Activated T-cell treated with anti-CD3 and anti-CD28 coated beads, Interleukin-2, amount 50 U/mL, for 1 hour (primary cell): ENCODE results near the gene NOL3.
"Not testable (repeated sequence)": the region's sequence is repeated elsewhere in the genome, so short reads cannot be mapped to it uniquely, and the experiment has no call there.

Source experiments
- DNase-seq: peaks from one replicate; pipeline ENCODE4 v3.0.0-alpha.2; 2020

The NOL3 gene

DNA sequence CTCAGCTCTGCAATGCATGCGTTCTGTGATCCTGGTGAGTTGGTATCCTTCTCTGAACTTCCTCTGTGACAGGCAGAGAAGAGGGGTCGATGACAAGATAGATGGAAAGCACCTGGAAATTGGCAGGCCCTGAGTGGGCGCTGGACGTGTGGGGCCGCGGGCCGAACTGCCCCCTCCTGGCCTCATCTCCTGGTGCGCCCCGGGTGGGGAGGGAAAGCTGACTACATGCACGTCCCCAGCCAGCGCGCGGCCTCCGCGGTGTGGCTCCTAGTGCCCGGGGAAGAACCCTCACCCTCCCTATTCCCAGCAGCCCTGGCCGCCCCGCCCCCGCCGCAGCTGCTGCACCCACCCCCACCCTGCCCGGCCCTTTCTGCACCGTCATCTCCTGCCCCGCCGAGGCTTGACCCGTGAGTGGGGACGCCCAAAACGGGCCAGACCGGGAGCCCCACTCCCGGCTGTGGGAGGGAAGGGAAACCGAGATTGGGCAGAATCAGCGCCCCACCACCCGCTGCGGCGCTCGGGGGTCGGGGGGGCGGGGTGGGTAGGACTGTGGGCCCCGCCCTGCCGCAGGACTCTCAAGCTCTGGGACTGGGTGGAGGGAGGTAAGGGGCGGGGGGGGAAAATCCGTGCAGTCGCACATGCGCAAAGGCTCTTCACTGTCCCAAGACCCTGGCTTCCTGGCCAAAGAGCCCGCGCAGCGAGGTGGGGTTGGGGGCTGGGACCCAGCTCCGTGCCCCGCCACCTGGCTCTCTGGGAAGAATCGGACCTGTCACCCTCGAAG lies at the start of gene NOL3:
TSS of gene NOL3 (plus strand) at position 371 of the 781 bp plus-strand sequence.
- no peak for DNase-seq

DNA sequence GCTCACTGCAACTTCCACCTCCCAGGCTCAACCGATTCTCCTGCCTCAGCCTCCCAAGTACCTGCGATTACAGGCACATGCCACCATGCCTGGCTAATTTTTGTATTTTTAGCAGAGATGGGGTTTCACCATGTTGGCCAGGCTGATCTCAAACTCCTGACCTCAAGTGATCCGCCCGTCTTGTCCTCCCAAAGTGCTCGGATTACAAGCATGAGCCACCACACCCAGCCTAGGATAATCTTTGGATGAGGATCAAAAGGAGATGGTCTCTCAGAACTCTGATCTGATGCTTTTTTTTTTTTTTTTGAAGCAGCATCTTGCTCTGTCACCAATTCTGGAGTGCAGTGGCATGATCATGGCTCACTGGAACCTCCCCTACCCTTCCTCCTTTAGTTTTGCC lies 47.5 kb upstream of the NOL3 start:
- DNase-seq = not testable (repeated sequence)

DNA sequence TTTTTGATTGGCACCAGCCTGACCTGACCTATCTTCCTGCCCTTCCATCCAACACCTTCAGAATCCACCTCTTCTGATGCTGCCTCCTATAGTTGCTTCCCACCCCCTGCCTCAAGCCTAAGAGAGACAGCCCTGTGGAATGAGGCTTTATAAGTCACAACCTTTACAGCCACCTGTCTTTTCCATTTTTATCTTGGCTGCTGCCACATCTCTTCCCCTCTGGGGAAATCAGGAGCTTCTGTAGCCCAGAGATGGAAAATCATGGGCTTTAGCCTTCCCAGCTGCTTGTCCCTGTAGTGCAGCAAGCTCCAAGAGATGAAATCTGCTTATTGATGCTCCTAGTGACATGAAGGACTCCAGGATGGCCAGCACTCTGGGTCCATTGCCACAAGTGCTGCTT lies 41.9 kb upstream of the NOL3 start:
- no peak for DNase-seq

DNA sequence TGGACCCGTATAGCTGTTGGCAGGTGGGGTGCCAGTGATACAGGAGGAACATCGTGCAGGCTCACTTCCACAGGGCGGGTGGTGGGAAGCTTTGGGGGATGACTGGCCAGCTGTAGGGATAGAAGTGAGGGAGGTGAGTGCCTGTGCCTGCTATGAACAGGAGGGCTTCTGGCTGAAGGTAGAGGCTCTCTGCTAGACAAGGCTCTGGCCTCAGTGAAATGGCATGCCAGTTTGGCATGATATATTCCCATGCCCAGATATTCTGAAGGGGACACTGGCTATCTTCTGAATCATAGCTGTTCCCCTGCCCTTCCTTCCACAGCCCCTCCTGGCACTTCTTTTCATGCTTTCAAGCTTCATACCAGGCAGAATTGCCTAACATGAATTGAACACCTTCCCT lies 41.5 kb upstream of the NOL3 start:
- no peak for DNase-seq

DNA sequence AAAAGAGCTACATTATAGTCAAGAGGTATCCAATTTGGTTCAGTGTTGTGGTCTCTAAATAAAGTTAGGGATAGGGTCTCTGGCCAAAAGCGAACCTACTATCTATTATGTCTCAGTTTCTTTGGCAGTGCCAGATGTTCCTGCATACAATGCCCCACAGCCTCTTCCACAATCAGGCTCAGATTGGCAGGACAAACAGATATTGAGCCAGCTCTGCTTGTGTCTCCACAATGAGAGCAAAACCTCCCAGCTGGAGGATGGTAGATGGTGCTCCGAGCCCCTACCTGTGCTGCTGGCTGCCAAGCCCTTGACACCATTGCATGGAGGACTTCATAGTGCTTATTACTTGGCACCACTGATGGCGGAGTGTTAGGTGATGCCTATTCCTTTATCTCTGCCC lies 40.9 kb upstream of the NOL3 start:
- DNase-seq = no peak

DNA sequence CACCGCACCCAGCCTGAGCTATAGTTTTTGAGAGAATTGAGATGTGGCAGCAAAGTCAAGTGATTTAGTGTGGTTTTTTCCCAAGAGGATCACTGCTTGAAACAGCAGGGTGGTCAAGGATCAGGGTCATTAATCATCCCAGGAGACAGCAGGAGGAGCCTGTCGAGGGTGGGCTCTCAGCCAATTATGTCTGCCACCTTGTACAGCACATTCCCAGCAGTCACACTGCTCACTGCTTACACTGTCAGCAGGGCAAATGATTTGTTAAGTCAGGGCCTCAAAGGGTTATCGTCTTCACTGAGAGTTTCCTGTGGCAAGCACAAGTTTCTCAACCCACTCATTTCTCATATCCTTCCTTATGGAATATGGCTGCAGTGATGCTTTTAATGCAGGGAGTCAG lies 32.7 kb upstream of the NOL3 start:
- no peak for DNase-seq

DNA sequence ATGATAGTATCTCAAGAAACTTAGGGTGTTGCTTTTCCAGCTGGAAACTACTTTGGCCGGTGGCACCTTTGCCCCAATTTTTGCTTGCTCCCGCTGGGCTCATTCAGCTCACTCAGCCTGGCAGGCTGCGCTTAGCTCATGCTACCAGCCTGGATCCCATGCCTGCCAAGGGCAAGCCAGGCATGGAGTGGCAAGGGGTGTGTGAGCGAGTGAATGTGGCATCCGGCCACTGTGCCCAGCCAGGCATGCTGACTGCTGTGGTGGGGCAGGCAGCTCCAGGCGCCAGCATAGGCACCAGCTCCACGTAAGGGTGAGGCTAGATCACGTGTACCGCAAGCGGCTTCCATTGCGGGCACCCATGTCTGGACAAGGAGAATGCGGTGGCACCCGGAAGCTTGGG lies 28.9 kb upstream of the NOL3 start:
- DNase-seq = no peak

DNA sequence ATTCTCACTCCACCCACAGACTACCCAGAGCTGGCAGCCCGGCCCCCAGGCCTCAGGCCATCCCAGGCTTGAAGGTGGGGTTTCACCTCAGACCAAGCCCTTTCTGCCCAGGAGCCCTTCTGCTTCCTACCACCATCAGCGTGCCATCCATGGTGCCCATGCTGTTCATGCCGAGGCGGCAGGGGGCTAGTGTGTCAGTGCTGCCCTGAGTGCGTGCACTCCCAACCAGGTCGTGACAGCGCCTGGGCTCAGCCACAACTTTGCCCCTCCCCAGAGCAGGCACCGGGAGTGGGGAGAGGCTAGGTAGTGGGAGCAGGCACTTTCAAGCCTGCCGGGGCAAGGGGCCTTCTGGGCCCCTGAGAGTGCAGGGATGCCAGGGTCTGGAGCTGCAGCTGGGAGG lies 28.0 kb upstream of the NOL3 start:
- no peak for DNase-seq

DNA sequence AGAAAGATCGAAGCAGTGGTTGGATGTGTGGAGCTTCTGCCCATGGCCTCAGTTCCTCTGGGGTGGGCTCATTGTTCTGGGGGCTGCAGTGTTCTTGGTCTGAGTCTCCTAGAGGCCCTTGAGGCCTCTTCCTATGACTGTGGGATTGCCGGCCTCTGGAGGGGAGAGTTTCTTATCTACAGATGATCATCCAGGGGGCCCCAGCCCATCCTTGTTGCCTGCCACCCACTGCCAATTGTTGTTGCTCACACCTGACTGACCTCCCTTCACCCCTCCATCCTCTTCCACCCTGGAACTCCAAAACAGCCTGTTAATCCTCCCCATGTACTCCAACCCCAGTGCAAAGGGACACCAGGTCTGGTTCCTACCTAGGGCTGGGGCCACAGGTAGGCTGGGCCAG lies 25.4 kb upstream of the NOL3 start:
- DNase-seq = no peak

DNA sequence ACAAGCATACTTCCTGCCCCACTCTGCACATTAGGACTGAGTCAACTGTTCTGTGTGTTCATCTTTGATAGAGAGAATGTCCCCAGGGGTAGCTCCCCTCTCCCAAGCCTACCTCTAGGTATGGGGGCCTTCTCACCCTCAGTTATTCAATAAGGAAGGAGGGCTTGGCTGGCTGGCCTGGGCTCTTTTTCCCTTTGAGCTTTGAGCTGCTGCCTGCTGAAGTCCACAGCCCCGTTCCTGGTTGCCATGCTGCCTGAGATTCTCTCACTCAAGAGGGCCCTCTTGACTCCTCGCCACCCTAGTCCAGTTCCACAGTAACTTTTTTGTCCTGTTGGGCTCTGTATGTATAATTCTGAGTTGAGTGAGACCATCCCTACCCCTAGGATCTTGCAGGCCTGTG lies 24.6 kb upstream of the NOL3 start:
- DNase-seq = no peak

DNA sequence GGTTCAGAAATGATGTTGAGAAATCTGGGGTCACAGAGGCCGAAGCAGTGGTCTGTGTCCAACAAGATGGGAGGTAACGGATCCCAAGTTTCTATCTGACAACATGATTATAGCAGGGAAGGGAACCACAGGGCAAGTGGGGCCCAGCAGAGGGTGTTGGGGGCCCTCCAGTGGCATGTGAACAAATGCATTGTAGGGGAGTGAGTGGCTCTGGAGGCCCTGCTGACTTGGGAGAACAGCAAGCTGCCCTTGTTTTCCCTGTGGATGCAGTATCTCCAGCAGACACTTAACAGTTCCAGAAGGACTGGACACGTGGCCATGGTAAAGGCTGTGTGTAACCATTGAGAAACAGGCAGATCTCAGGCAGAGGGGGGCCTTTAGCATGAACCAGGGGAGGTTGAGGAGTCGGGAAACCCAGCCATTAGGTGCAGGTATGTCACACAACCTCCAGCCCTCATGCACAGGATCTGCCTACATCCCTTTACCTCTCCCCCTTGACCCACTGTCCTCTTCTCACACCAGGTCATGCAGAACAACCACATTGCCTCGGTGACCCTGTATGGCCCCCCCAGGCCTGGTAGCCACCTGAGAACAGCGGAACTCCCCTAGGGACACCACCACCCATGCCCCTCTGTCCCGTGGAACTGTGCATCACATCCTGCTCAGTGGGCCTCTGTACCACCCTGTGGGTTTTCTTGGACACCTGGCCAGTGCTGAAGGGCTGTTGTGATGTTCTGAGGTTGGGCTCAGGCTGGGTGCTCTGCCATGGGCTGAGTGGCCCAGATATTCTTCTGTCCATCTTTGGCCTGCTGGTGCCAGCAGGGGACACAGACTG lies 23.6 kb upstream of the NOL3 start:
- no peak for DNase-seq

DNA sequence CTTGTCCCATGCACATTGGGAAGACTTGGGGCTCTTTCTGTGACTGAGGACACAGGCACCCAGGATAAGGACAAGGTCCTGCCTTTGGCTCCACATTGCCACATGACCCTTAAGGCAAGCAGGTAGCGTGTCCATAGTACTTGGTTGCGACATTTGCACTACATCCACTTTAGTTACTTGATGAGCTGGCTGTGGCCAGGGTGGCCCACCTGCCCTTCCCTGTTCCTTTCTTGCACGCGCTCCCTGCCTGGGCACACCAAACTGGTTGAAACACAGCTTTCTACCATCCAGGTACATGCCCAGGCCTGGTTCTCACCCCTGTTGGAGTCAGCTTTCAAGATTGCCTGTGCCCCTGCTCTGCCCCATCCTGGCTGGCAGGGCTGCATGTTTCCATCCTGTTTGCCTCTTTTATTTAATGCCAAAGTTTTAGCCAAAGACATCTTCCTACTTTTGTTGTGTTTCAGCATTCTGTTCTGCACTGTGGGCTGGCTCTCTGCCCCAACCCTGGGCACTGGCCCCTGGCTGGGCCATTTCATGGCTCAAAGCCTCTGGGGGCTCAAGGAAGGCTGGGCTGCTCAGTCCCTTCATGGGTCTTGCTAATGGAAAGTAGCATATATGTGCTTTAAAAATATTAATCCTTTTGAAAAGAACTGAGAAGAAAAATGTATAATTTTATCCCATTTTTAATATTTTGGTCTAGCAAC lies 22.7 kb upstream of the NOL3 start:
- no peak for DNase-seq

DNA sequence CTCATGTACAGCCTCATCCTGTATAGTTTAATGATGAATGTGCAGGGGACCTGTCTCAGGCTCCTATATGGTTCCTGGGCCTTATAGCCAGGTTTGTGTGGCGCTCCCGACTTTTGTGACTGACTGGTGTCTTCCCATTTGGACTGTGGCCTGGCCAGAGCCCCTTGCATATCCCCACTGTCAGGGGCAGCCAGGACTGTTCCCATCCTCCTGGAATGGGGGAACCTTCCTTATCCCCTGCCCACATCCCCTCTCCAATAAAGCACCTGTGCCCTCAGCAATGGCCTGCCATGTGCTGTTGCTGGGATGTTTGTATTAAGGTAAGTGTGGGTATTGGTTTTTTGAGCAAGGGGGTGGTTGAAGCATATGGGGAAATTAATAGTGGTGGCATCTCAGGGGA lies 22.1 kb upstream of the NOL3 start:
- no peak for DNase-seq

DNA sequence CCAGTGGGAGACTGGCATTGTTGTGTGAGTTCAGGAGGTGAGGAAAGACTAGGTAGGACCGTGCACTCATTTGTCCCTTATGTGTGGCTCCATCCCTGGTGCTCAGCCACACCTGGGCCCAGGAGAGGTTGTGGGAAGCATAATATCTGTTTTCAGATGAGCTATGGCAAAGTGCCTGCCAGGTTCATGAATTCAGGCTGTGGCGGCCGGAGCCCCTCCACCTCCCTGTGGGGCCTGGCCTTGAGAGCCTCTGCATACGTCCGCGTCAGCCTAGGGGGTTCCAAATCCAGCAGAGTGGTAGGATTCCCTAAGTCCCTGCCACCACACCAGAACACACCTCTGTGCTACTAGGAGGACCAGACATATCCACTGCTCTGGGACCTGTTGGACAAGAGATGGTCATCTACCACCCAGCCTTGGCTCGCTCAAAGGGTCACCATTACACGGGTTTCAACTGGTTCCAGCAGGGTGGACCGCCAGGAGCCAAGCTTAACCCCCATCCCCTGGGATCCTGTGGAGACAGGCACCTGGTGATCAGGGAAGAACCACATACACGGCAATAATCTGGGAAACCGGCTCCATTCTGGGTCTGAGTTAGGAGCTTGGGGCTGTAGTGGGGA lies 21.6 kb upstream of the NOL3 start:
- no peak for DNase-seq

DNA sequence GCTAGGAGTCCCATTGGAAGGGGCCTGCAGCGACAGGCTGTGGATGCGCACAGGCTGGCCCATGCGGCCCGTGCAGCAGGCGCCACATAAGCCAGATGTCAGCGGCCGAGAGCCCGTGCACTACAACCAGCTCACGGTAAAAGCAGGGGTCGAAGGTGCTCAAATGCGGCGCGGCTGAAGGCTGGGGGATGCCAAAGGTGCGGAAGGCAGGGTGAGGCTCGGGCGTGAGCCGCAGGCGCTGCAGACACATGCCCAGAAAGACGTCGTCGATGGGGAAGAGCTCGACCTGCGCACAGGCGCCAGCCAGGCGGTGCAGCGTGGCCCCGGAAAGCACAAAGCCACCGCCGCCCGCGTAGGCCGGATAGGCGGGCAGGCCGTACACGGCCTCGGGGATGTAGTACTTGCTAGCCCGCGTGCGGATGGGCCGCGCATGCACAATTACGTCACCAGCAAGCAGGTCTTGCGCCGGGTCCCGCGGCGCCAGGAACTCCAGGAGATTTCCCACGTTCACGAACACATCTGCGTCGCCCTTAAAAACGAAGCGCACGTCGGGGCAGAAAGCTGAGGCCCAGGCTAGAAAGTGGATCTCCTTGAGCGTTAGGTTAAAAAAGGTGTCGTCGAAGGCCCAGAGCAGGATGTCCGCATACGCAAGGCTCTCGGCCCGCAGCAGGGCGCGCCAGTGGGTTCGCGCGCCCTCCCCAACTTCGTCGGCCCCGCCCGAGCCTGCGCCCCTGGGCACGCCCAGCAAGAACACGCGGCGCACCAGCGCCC lies 20.9 kb upstream of the NOL3 start:
- DNase-seq = no peak

DNA sequence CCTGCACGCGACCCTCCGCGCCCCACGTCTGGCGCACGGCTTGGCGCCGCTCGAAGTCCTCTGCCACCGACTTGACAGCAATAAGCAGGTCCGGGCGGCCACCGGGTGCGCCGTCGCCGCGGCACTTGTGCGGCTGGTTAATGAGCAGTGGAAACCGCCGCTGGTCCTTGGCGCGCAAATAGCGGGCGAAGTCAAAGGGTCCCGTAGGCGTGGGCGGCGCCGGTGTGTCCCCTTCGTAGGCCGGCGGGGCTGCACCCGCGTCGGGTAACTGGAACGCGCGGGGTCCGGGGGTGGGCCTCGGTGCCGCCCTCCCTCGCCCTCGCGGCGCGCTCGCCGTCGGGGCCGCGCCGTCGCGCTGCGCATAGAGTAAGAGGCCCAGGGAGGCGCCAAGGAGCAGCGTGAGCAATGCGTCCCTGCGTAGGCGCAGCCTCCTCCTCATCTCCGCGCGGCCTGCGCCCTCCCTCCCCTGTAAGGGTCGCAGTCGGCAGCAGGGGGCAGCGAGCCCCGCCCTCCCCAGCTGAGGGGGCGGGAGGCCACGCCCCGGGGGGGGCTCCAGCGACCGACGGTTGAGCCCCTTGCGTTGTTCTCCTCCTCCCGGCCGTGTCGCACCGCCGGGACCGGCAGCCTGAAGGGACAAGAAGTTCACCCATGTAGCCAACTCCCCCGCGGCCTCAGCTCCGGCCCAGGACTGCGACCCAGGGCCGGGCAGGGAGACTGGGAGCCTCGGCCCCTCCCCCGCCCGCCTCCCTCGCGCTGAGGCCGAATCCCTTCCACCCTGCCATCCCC lies 20.1 kb upstream of the NOL3 start:
- peak; percentile 55 for DNase-seq

DNA sequence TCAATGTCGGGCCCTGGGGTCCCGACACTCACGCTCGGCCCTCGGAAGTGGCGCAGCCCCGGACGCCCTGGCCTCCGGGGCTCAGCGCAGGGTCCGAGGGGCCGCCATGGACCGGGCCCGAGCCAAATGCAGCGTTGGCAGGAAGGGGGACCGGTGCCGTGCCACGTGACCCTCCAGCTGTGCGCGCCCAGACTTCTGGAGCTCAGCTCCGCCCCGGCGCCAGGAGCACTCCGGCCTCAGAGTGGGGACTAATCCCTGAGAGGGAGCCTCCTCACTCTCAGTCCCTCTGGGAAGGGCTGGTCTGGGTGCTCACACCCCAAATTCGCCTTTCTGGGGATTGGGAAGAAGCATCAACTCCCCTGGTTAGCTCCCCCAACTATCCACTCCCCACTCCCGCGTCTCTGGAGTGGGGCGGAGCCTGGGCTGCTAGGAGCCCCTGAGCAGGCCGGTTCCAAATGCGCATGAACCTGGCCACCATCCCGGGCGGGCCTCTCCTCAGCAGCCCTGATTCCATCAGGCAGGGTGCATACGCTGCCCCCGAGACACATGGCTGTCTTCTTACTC lies 19.4 kb upstream of the NOL3 start, which contains the start of gene B3GNT9:
TSS of gene B3GNT9 (minus strand) at position 166 of the 564 bp plus-strand sequence. CDS start 513 bp downstream, outside the sequence.
- DNase-seq = peak; percentile 51

DNA sequence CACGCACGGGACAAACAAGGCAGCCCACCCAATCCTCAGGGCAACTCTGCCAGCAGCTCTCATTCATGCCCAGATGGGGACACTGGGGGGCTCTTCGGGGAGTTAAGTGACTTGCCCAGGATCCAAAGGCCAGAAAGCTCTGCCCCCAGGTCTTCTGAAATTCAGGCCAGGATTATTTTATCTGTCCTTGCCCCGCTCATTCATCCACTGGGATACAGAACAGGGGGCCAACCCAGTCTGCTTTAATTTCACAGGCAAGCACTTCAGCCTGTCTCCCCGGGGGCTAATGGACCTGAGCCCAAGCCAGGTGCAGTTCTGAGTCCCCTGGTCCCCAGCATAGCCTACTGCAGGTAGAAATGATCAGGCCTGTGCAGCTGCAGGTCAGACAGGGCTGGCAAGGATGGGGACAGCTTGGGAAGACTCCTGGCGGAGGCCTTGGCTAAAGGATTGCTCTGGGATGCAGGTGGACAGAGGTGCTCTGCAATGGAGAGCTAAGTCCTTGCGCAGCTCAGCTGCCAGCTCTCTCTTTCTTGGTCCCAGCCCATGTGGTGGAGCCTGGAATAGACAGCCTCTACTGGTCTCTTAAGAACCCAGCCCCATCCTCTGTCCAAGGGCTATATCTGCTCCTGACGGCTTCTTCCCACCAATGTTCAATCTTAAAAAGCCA lies 18.8 kb upstream of the NOL3 start:
- DNase-seq = no peak

DNA sequence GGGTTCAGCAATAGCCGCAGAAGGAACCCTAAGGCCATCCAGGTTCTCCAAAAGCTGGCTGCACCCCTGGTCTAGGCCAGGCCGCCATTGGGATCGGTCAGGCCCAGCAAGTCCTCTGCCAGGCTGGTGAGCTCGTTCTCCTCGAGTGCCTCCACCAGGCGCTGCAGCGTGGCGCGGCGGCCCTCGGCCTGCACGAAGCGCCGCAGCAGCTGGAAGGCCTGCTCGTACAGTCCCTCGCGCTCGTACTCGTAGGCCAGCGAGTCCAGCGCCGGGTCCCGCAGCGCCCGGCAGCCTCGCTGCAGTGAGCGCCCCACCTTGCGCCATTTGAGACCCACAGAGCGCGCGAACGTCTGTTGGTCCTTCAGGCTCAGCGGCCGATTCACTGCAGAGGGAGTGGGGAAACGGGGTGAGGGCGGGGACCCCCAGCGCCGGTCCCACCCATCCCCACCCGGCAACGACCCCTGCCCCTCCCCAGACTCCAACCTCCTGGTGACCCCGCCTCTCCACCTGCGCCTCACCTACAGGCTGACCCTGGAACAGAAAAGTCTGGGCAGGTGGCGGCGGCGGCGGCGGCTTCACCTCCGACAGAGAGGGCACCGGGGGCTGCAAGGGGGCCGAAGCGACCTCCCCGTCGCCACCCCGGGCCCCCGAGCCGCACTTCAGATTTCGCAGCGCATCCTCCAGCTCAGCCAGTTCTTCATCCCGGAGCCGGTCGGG lies 15.6 kb upstream of the NOL3 start:
- DNase-seq = no peak
